ENCODE measurements around the gene RNASE11. TPM values are rescaled to one million over a fixed set of nuclear protein-coding genes. Genes with fewer than 3 reads are reported as not detected.

The RNASE11 gene
- total and polyA plus RNA-seq, 10 of the 15 experiments (the other 5 are each of a cell fraction or from before 2014, with no cell fraction given), result not detected

DNA sequence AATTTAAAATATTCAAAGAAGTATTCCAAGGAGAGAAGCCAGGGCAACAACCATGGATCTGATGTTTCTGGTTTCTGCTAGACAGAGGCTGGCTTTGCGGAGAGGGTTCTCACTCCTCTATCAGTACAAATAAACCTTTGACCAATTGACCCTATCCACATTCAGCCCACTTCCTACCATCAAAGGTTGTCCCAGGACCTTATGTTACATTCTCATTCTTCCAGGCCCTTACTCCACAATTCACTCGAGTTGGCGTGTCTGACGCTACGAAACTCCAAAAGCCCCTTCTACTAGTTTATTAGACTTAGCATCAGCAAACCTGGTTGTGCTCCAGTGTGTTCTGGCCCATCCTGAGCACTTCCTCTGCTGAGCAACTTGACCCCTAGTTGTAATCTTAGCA is 28.2 kb upstream of the RNASE11 start (continued):
- TF ChIP-seq, protein P1, sequence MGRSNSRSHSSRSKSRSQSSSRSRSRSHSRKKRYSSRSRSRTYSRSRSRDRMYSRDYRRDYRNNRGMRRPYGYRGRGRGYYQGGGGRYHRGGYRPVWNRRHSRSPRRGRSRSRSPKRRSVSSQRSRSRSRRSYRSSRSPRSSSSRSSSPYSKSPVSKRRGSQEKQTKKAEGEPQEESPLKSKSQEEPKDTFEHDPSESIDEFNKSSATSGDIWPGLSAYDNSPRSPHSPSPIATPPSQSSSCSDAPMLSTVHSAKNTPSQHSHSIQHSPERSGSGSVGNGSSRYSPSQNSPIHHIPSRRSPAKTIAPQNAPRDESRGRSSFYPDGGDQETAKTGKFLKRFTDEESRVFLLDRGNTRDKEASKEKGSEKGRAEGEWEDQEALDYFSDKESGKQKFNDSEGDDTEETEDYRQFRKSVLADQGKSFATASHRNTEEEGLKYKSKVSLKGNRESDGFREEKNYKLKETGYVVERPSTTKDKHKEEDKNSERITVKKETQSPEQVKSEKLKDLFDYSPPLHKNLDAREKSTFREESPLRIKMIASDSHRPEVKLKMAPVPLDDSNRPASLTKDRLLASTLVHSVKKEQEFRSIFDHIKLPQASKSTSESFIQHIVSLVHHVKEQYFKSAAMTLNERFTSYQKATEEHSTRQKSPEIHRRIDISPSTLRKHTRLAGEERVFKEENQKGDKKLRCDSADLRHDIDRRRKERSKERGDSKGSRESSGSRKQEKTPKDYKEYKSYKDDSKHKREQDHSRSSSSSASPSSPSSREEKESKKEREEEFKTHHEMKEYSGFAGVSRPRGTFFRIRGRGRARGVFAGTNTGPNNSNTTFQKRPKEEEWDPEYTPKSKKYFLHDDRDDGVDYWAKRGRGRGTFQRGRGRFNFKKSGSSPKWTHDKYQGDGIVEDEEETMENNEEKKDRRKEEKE (IDR thresholded peaks at IDR 0.05), result no peak
- TF ChIP-seq CREB1 (IDR thresholded peaks at IDR 0.05; ENCODE audit: low read depth) (no peak), NR2C1 (IDR thresholded peaks at IDR 0.05) (no peak), HDGF (IDR thresholded peaks at IDR 0.05) (no peak), CBFB (IDR thresholded peaks at IDR 0.05; ENCODE audit: low read depth) (no peak), YBX1 (IDR thresholded peaks at IDR 0.05) (no peak), MEF2A (IDR thresholded peaks at IDR 0.05; ENCODE audit: insufficient read depth, low read depth, low read length) (no peak), BHLHE40 (IDR thresholded peaks at IDR 0.05; ENCODE audit: borderline replicate concordance in 1 of 2, low read depth in 2 of 2, low read length in 1 of 2) (no peak), TBL1XR1 (IDR thresholded peaks at IDR 0.05; ENCODE audit: low read depth, low read length) (no peak), FOS (IDR thresholded peaks at IDR 0.05; ENCODE audit: borderline replicate concordance, extremely low read depth, insufficient read length) (no peak), SIN3A (IDR thresholded peaks at IDR 0.05; ENCODE audit: low read depth, low read length) (no peak)
